Measurements from ENCODE around the gene CDKN2D.

CDKN2D gene

GRCh38 chr19:10566408-10566657 lies 2.4 kb downstream of the CDKN2D start:
- peak overlapping the region; percentile 94 to 97 (median 95) for H3K4me3 Mint-ChIP-seq
- H3K27me3 Mint-ChIP-seq (ENCODE audit: low read depth): no peaks in the 10 kb centered on the region
- peak overlapping the region; percentile 60 to 89 (median 83) for H3K27ac Mint-ChIP-seq
- H3K9me3 Mint-ChIP-seq: no peaks in the 10 kb centered on the region
- peaks cover 3% of the 10 kb centered on the region for H3K36me3 Mint-ChIP-seq (ENCODE audit: low read depth)
- no peak for TF ChIP-seq CTCF (IDR thresholded peaks at IDR 0.05; ENCODE audit: unreplicated experiment in 3 of 3)
- H3K4me1 Mint-ChIP-seq: peaks cover 41% of the 10 kb centered on the region

- TF ChIP-seq CTCF (IDR thresholded peaks at IDR 0.05; ENCODE audit: unreplicated experiment in 3 of 3): peak; percentile 37 to 55 (median 53)
- Mint-ChIP-seq H3K9me3 (no peaks in the 10 kb centered on the region), H3K4me3 (peak within 1 kb of the TSS; percentile 94 to 97 (median 95)), H3K36me3 (ENCODE audit: low read depth) (peaks cover 8% of the 10 kb centered on the region), H3K27me3 (ENCODE audit: low read depth) (no peaks in the 10 kb centered on the region), H3K4me1 (peaks cover 41% of the 10 kb centered on the region), H3K27ac (peak within 1 kb of the TSS; percentile 83 to 93 (median 88))
Observed at GRCh38 chr19:10565567-10566407, 3.0 kb downstream of the CDKN2D start, which contains the start of gene KRI1. KRI1 (minus strand) TSS chr19:10566010; CDS start chr19:10565999, 11 bp downstream.

GRCh38 chr19:10565028-10565566 lies 3.7 kb downstream of the CDKN2D start:
- Mint-ChIP-seq H3K9me3 (no peaks in the 10 kb centered on the region), H3K4me1 (peaks cover 41% of the 10 kb centered on the region), H3K4me3 (peak overlapping the region; percentile 94 to 97 (median 95)), H3K36me3 (ENCODE audit: low read depth) (peaks cover 15% of the 10 kb centered on the region), H3K27me3 (ENCODE audit: low read depth) (no peaks in the 10 kb centered on the region), H3K27ac (peak overlapping the region; percentile 83 to 93 (median 88))
- no peak for TF ChIP-seq CTCF (IDR thresholded peaks at IDR 0.05; ENCODE audit: unreplicated experiment in 3 of 3)

- no peak for TF ChIP-seq CTCF (IDR thresholded peaks at IDR 0.05; ENCODE audit: unreplicated experiment in 3 of 3)
- H3K9me3 Mint-ChIP-seq: no peaks in the 10 kb centered on the region
- no peak overlapping the region for H3K27ac Mint-ChIP-seq
- no peaks in the 10 kb centered on the region for H3K27me3 Mint-ChIP-seq (ENCODE audit: low read depth)
- peaks cover 28% of the 10 kb centered on the region for H3K36me3 Mint-ChIP-seq (ENCODE audit: low read depth)
- H3K4me3 Mint-ChIP-seq: no peak overlapping the region
- H3K4me1 Mint-ChIP-seq: peaks cover 26% of the 10 kb centered on the region
Observed at GRCh38 chr19:10562609-10563008, 6.2 kb downstream of the CDKN2D start.

GRCh38 chr19:10560154-10560553 lies 8.6 kb downstream of the CDKN2D start:
- no peaks in the 10 kb centered on the region for H3K9me3 Mint-ChIP-seq

More at GRCh38 chr19:10560154-10560553, 8.6 kb downstream of the CDKN2D start:
- Mint-ChIP-seq H3K4me1 (peaks cover 8% of the 10 kb centered on the region), H3K36me3 (ENCODE audit: low read depth) (peaks cover 36% of the 10 kb centered on the region), H3K27ac (no peak overlapping the region), H3K4me3 (no peak overlapping the region), H3K27me3 (ENCODE audit: low read depth) (no peaks in the 10 kb centered on the region)
- no peak for TF ChIP-seq CTCF (IDR thresholded peaks at IDR 0.05; ENCODE audit: unreplicated experiment in 3 of 3)

All from nephron (organoid).